ENCODE measurements around the gene OR12D3. TPM values are rescaled to one million over a fixed set of nuclear protein-coding genes. Genes with fewer than 3 reads are reported as not detected.

Gene OR12D3
- total RNA-seq, 4 donors from 2014 or later: not detected

GRCh38 chr6:29403801-29404200 is 28.7 kb upstream of the OR12D3 start:
- Histone ChIP-seq H3K27me3 (no peaks in the 10 kb centered on the region), H3K4me1 (no peaks in the 10 kb centered on the region), H3K36me3 (no peaks in the 10 kb centered on the region), H3K27ac (no peak overlapping the region), H3K9me3 (no peaks in the 10 kb centered on the region), H3K4me3 (no peak overlapping the region)
- TF ChIP-seq POLR2AphosphoS5 (IDR thresholded peaks at IDR 0.05) (no peak), EP300 (IDR thresholded peaks at IDR 0.05) (no peak), CTCF (IDR thresholded peaks at IDR 0.05) (no peak), POLR2A (IDR thresholded peaks at IDR 0.05) (no peak)
- 38 to 89% methylated on average over 1 of the region's 1 CpG for WGBS, 2 donors (ENCODE audit: low coverage in 1 of 2)
- ATAC-seq: no peak

GRCh38 chr6:29399525-29399924 is 24.4 kb upstream of the OR12D3 start:
- H3K27ac ChIP-seq: no peak overlapping the region
- H3K36me3 ChIP-seq: no peaks in the 10 kb centered on the region
- H3K4me3 ChIP-seq: no peak overlapping the region
- 71 to 79% methylated on average over 2 of the region's 2 CpGs for WGBS, 2 donors (ENCODE audit: low coverage in 1 of 2)
- no peaks in the 10 kb centered on the region for H3K9me3 ChIP-seq
- no peak for ATAC-seq
- H3K27me3 ChIP-seq: no peaks in the 10 kb centered on the region
- TF ChIP-seq CTCF (IDR thresholded peaks at IDR 0.05) (no peak), POLR2AphosphoS5 (IDR thresholded peaks at IDR 0.05) (no peak), POLR2A (IDR thresholded peaks at IDR 0.05) (no peak), EP300 (IDR thresholded peaks at IDR 0.05) (no peak)
- no peaks in the 10 kb centered on the region for H3K4me1 ChIP-seq

GRCh38 chr6:29395331-29395730 is 20.2 kb upstream of the OR12D3 start, which contains the start of gene OR12D2:
Gene OR12D2 (plus strand): TSS chr6:29395631. CDS start chr6:29396700, 1,069 bp downstream.
- Histone ChIP-seq H3K4me3 (no peak within 1 kb of the TSS), H3K9me3 (no peaks in the 10 kb centered on the region), H3K27ac (no peak within 1 kb of the TSS), H3K4me1 (no peaks in the 10 kb centered on the region), H3K36me3 (no peaks in the 10 kb centered on the region), H3K27me3 (peaks cover 6% of the 10 kb centered on the region)
- ATAC-seq: no peak
- TF ChIP-seq EP300 (IDR thresholded peaks at IDR 0.05) (no peak), POLR2AphosphoS5 (IDR thresholded peaks at IDR 0.05) (no peak), CTCF (IDR thresholded peaks at IDR 0.05) (no peak), POLR2A (IDR thresholded peaks at IDR 0.05) (no peak)

GRCh38 chr6:29388533-29388932 is 13.4 kb upstream of the OR12D3 start:
- H3K36me3 ChIP-seq: no peaks in the 10 kb centered on the region
- H3K4me1 ChIP-seq: no peaks in the 10 kb centered on the region
- H3K27me3 ChIP-seq: peaks cover 6% of the 10 kb centered on the region
- H3K9me3 ChIP-seq: no peaks in the 10 kb centered on the region
- ATAC-seq: no peak
- TF ChIP-seq POLR2AphosphoS5 (IDR thresholded peaks at IDR 0.05) (no peak), POLR2A (IDR thresholded peaks at IDR 0.05) (no peak), CTCF (IDR thresholded peaks at IDR 0.05) (no peak), EP300 (IDR thresholded peaks at IDR 0.05) (no peak)
- H3K4me3 ChIP-seq: no peak overlapping the region
- WGBS, 2 donors (ENCODE audit: low coverage in 1 of 2): 22 to 39% methylated on average over 4 of the region's 4 CpGs
- no peak overlapping the region for H3K27ac ChIP-seq

- H3K27me3 ChIP-seq: no peaks in the 10 kb centered on the region
- no peak for TF ChIP-seq EP300 (IDR thresholded peaks at IDR 0.05)
- no peak for TF ChIP-seq POLR2A (IDR thresholded peaks at IDR 0.05)
- TF ChIP-seq CTCF (IDR thresholded peaks at IDR 0.05): no peak
- no peak for TF ChIP-seq POLR2AphosphoS5 (IDR thresholded peaks at IDR 0.05)
- H3K36me3 ChIP-seq: no peaks in the 10 kb centered on the region
- H3K9me3 ChIP-seq: no peaks in the 10 kb centered on the region
- H3K4me1 ChIP-seq: no peaks in the 10 kb centered on the region
- ATAC-seq: no peak
- no peak overlapping the region for H3K27ac ChIP-seq
- no peak overlapping the region for H3K4me3 ChIP-seq
Measured at GRCh38 chr6:29376003-29376402, 912 bp upstream of the OR12D3 start.
